A172 (cell line): ENCODE results near the gene MPDZ. TPM values are rescaled to one million over a fixed set of nuclear protein-coding genes. Genes with fewer than 3 reads are reported as not detected.

Experiments
- DNase-seq: peaks from one replicate; pipeline ENCODE4 v3.0.0-alpha.2; 2015; ENCODE audit warnings: low spot score
- total RNA-seq: library from RNA; depleted of rRNA; stranded (reverse); fragments of >200 nt; shearing (Covaris generic); gene quantifications from 2 replicates; pipeline ENCODE4 v1.2.3, GENCODE V29; 2014

The MPDZ gene
- total RNA-seq, 1 experiment from 2014 or later, result 38.4 TPM

DNA sequence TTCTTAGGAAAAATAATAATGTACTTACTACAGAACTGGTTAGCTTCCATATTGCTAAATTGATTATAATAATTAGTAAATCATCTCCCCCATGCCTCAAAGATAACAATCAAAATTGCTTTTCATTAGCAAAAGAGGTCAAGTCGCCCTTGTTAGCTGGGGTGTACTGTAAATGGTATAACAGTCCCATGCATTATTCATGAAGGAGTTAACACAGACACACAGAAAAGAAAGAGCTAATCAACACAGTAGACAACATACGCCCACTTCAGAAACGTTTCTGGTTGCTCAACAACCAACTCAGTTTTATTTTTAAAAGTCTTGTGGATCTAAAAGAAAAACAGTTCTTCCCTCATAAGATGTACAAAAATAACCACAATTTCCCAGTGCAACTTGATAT, 100.2 kb downstream of the MPDZ start:
- no peak for DNase-seq

DNA sequence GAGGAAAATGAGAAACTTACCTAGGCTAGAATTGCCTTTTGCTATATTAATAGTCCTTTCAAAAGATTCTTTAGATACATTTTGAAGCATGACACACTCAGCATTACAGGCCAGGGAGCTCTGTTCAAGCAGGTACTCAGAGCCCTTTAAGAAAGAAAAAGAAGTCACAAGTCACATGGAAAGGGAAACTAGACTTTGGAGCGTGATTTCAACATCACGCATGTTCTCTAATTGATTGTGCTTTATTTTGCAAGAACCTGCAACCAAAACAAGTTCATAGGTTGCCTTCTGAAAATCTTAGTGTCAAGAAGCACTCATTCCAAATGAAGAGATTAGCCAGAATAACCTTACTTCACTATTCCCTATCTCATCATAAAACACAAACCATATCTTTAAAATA, 103.8 kb downstream of the MPDZ start:
- DNase-seq, result no peak

DNA sequence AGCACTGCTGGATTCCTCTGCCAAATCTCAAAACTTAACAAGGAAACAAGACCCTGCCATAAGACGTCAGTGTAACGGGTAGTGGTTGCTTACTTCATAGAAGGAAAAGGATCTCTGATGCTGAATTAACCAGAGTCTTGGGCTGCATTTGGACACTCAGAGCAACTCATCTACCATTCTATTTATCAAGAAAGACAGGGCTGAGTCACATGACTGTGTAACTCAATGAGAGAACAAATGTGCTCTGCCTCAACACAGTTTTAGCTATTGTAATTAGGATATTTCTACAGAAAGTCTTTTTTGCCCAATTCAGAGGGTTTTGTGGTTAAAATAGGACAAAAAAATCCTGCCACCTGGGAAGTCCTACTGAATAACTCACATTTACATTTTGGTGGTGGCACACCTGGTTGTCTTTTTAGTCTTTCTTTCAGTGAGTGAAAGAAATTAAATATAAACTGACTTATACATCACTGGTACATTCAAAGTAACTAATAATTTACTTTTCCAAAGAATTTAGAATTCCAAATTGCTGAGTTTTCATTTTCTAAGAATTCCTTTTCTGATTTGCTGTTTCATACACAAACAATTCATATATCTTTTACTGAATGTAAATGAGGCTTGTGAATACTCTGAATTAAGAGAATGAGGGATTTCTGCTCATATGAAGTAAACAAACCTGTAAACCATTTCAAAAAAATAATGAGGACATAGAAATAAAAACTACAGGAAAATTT, 104.4 kb downstream of the MPDZ start:
- no peak for DNase-seq

DNA sequence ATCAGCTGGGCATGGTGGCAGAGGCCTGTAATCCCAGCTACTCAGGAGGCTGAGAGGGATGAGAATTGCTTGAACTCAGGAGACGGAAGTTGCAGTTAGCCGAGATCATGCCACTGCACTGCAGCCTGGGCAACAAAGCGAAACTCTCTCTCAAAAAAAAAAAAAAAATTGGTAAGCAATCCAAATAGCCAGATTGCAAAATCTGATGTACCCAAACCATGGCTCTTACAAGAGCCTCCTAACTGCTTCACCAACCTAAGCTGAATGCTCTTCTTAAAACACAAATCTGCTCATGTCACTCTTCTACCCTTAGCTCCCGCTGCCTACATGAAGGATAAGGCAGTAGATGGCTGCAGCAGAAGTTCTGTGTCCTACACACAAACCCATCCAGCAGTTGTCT, 105.9 kb downstream of the MPDZ start:
- no peak for DNase-seq

DNA sequence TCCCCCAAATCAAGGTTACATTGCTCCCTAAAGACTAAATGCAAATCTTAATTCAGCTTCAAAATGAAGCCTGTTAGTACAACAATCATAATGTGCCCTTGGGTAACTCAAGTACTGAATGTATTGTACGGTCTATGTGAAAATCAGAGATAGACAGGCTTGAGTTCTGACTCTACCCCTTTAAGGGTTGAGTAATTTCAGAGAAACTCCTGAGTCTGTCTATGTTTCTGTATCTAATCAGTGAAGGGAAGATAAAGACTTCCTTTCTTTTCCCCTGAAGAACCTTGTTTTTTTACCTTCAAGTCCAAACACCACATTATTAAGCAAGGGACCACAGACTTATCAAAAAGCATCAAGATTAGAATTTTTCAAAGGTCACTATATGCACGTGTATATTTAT, 108.2 kb downstream of the MPDZ start:
- DNase-seq, result no peak

DNA sequence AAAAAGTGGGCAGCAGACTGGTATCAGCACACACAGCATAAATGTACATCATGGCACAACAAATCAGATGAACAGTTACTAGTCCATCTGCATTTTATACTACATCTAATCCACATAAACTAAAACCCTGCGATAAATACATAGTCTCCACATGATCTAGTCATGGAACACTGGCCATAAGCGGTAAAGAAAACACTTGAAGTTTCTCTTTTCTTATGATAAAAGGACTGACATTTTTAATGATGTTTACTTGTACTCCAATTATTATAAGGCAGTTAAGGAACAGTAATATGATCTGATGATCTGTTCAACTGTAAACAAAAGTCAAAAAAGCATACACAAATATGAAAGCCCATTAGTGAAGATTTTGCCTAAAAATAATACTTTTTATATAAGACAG, 112.5 kb downstream of the MPDZ start:
- no peak for DNase-seq

DNA sequence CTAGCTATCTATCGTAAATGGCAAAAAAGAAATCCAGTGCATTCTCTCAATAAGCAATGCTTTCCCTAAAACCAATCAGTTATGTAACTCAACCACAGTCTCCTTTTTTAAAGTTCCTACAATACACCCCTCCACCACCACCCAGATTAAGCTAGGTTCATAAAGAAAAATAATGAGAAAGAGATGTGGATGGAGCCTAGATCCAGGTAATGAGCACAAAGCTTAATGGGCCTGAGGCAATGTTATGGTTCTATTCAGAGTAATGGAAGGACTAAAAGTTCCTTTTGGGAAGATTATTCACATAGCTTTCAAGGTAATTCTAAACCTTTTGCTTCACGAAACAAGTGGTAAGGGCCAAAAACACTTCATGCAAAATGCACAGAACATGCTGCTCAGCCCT, 113.5 kb downstream of the MPDZ start:
- DNase-seq, result no peak

DNA sequence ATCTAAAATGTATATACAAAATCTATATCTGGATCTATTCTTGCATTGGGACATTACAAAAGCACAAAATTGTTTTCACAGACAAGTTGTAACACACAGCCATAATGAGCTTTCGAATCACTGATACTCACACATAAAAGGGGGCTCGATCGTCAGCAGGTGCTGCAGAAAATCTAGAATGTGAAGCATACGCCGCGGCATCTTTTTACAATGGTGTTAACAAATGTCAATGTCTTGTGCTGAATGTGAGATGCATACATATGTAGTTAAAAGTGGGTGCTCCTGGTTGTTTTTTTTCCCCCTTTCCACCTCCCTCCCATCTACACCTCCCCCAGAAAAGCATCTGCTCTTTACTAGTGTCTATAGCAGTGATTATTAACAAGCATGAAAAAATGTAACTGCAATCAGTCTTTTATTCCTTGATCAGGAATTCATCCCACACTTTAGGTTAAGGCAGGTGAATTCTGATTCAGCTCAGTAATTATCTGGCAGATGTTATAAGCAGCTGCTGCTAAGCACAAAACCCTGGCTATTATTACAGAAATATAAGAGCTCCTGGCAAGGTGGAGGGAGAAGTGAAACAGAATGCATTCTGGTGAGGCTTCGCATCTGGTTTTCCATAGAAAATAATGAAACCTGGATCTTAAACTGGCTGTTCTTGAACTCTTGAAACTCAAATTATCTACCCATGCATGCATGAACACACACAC, 114.1 kb downstream of the MPDZ start:
- no peak for DNase-seq

DNA sequence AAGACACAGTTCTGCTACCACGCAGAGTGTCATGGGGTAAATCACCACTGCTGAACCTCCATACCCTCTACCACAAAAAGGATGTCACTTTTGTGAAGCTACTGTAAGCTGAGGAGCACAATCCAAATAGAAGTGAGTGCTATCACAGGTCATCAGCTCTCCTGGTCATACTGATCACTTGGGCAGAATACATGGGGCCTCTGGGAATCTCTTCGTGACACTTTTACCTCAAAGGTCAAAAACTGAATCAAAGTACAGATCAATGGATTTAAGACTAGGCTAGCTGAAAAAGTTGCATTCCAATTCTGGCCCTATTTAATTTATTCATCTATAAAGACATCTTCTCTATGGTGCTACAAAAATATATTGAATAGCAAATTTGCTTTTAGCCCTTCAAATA, 115.5 kb downstream of the MPDZ start:
- DNase-seq, result no peak

DNA sequence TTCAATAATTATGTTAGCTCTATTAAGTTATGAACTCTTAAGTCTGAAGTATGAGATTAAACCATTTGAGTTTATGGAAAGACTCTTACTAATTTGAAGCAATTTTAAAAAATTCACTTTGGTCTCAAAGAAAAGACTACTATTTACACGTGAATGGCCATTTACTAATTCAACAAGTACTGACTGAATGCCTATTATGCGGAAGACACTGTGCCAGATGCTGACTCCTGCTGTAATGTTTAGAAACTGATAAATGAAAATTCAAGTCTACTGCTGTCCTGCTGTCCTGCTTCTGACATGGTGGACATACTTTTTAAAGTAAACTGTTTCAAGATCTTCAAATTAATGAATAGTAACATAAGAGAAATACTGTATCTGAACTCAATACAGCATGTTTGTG, 116.2 kb downstream of the MPDZ start:
- no peak for DNase-seq

DNA sequence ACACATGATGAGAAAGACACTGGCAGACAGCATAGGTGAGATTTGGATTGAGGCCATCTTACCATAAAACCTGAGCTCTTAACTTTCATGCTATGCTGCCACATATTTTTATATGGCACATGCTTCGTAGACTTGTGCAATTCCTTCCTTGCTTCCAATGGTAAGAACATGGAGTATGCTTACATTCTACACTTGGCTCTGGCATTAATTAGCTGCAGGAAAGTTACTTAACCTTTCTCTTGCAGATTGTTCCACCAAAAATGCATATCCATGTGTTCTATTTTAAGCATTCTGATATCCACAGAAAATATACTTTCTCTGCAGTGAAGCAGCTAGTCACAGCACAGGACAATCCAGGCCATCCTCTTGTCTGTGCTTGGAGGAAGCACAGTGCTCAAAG, 119.4 kb downstream of the MPDZ start:
- no peak for DNase-seq

DNA sequence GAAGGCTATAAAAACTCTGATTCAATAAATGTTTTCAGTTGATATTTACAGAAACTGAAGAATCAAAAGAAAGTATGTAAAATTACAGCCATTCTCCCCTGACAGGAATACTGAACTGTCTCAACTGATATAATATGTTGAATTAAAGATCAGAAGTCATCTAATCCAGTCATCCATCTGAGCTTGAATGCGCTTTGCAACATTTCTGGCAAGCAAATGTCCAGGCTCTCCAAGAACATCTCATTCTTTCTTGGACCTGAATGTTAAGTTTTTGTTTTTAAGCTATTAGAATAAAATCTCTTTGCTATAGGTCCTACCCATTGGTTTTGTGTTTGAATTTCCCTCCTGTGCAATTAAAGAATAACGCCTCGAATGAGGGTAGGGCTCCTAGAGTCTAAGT, 120.5 kb downstream of the MPDZ start:
- DNase-seq, result no peak

DNA sequence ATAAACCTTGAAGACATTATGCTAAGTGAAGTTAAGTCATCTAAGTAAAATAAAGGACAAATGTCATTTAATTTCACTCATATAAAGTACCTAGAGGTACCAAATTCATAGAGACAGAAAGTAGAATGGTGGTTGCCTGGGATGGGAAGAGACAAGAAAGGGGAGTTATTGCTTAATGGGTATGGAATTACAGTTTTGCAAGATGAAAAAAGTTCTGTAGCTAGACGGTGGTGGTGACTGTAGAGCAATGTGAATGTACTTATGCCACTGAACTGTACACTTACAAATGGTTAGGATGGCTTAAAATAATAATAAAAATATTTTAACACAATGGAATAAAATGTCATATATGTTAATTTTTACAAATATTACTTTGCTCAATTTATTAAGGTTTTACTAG, 128.0 kb downstream of the MPDZ start:
- no peak for DNase-seq

DNA sequence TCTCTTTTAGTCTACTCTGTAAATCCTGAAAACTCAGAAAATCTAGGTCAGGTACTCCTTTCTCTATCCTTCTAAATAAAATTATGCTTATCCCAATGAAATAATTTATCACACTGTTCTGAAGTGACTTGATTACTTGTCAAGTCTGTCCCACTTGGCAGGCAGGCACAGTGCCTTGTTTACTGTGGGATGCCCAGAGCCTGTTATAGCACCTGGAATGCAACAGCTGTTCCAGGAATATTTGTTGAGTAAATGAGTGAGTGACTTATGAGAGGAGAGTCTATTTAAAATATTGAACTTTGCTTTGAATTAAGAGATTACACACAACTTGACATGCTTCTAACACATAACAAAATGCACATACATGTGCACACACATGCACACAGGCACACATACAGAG, 130.0 kb downstream of the MPDZ start:
- no peak for DNase-seq

DNA sequence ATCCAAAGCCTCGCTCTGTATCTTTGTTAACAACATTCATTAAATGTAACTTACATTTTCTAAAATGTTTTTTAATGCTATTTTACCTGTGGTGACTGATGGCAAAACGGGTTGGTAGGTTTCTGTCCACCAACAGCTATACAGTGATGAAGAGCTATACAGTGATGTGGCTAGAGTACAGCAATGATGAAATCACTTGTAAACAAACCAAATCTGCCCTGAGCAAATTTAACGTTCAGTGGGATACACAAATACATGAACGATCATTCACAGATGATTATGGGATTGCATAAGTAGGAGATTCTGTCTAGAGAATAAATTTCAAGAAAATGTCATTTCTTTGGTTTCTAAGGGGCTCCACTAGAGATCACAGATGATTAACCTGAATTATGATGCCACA, 132.7 kb downstream of the MPDZ start:
- no peak for DNase-seq

DNA sequence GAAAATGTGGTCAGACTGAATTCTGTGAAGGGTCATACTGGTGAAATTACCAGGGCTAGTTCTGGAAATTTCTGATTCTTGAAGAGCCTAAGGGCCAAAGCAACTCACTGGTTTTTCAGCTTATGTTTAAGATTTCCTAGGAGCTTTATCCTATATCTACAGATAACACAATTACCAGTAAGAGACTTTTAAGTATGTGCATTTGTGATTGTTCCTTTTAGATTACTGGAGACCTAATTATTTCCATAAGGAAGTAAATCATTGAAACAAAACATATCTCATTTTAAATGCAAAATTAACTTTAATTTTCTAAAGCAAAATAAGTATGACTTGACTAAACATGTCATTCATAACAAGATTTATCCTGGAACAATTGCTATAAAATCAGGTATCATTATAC, 134.2 kb downstream of the MPDZ start:
- DNase-seq, result no peak

DNA sequence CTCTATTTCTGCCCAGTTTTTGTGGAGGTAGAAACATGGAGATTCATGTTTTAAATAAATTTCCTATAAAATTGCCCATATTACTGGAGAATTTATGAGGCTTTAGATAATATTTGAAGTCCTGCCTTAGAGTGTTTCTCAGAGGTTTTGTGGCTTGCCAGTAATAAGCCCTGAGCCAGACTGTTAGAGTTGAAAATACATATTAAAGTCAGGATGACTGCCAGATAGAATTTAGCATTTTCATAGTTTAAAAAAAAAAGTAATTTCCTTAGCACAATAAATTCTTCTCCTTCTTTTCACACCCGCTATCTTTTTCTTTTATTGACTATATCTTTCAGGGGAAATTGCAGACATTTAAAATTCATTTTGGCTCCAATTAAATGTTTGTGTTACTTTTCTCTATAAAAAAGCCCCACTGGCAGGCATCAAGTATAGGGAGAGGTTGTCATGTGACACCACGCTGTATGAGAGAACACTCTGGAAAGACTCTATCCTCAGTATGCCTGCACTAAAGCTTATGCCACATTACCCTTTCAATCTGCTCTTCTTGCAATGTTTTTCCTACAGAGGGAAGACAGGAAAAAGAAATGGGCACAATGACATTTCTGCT, 135.2 kb downstream of the MPDZ start:
- no peak for DNase-seq

DNA sequence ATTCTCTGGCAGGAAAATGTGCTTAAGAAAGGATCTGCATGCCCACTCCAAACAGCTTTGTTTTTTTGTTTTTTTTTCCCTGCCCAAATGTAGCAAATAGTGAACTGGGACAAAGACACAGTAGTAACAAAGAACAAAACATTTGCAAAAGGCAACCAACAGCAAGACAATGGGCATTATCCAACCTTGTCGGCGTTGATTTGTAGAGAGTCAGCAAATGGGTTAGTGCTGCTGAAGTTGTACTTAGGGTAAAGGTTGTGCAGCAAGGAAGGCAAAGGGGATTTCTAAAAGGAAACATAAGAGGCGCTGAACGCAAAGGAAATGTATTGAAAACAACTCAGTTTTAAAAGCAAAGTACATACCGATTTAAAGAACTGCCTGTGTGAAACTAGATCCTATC, 136.2 kb downstream of the MPDZ start:
- DNase-seq, result no peak

DNA sequence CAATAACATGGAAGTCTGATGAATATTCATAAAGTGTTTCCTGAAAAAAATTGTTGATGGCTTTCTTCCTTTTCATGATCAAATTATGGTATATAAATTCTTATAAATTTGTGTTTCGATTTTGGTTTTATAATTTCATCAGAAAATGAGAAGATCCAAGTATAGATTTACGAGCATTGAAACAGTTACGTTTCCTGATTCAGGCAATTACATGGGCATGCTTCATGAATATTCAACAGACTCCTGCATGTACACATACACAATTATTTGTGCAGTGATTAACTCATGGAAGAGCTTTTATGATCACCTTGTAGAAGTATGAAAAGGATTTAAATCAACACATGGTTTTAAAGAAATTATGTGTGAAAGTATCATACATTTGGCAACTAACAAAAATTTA, 136.7 kb downstream of the MPDZ start:
- DNase-seq, result no peak

DNA sequence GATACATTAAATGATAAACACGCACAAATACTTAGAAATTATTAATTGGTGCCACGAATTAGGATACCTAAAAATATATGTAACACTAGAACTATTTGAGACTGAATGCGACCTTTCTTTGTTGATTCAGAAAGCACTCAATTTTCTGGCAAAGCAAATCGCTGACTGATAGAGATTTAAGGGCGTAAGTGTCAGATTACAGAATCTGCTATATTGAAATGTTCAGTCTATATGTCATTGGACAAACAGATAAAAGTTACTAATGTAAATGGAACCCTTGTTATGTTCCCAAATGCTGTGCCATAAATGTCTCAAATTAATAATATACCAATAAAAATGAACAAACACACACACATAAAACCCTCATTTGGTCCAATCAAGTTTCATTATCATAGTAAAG, 137.9 kb downstream of the MPDZ start:
- no peak for DNase-seq

DNA sequence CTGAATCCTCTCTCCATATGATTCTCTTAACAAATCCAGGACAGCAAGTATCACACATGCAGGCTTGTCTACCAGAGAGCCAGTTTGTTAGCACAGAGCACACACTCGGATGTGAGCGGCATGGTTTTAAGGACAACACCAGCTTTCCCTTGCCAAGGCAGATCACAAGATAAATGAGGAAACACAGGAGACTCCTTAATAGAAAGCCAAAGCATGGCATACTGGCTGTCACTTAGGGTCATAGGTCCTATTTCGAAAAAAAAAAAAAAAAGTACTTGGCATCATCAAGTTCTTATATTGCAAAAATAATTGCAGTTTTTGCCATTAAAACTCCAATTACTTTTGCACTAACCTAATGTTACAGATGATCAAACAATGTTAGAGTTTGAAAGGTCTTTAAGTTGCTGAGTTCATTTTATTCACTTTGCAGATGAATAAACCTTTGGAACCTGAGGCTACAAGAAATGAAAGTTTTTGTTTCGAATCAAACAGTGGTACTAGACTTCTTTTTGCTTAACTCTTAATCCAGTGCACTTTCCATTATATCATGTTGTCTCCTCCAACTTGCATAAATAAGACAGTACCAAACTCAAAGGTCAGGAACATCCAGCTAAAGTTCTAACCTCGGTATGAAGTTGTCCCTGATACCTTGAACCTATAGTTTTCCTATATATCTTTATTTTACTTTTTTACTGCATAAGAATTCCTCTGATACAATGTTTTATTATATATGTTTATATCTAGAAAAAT, 138.5 kb downstream of the MPDZ start:
- no peak for DNase-seq

DNA sequence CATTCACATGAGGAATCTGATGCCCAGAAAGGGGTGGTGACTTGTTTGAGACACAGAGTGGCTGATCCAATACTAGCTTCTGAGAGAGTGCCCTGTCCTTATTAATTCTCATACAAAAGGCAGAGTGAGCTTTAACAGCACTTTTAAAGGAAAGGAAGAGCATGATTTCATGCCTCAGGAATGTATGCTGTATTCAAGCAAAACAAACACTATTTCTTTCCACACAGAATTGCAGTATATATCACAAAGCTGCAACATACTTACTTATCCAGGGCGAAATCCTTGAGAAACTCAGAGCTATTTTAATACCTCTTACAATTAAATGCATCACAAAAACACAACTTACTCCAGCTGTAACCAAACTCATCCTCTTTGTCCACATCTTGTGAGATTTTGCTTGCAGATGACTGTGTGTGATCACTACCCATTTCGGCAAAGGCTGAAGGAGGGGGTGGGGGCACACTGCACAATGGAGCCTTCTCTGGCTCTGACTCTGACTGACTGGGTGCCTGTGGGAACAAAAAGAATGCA, 139.8 kb downstream of the MPDZ start:
- DNase-seq, result peak; percentile 81
